Thoracic aorta (tissue), 2 donors: ENCODE results near the gene ADAM22. TPM values are rescaled to one million over a fixed set of nuclear protein-coding genes. Genes with fewer than 3 reads are reported as not detected.

Experiments
- ATAC-seq: fragments of 150-250 bp; one replicate; pipeline ENCODE4 v1.8.0; 2017; ENCODE audit warnings: low read depth; ENCODE audit not compliant: insufficient number of reproducible peaks, low FRiP score
- DNase-seq: peaks from one replicate; pipeline ENCODE4 v3.0.0-alpha.2; 2020; ENCODE audit warnings: low spot score
- H3K27ac ChIP-seq, 2 donors: fragments of 200-600 bp; sonication (generic); 1 replicate in 1 of 2; 2 replicates in 1 of 2; pipeline ENCODE4 v1.5.1; 2016; ENCODE audit warnings: mild to moderate bottlenecking in 2 of 2, moderate library complexity in 2 of 2
- H3K27me3 ChIP-seq: fragments of 200-600 bp; sonication (generic); replicated peaks from 2 replicates; pipeline ENCODE4 v1.6.0; 2016; ENCODE audit warnings: mild to moderate bottlenecking; ENCODE audit not compliant: insufficient read depth
- H3K36me3 ChIP-seq: fragments of 200-600 bp; sonication (generic); one replicate; pipeline ENCODE4 v1.5.1; 2016
- H3K4me1 ChIP-seq, 2 donors: fragments of 200-600 bp; sonication (generic); 1 replicate in 1 of 2; 2 replicates in 1 of 2; pipeline versions ENCODE4 v1.5.1 to v1.6.0; 2016; ENCODE audit warnings: low read depth in 2 of 2, mild to moderate bottlenecking in 1 of 2; ENCODE audit not compliant: control insufficient read depth in 1 of 2
- H3K4me3 ChIP-seq: fragments of 200-600 bp; sonication (generic); 2 replicates; pipeline ENCODE4 v1.5.1; 2016; ENCODE audit warnings: mild to moderate bottlenecking
- H3K9me3 ChIP-seq: fragments of 200-600 bp; sonication (generic); 2 replicates; pipeline ENCODE4 v1.5.1; 2016
- total RNA-seq, 2 donors: library from RNA; depleted of rRNA; stranded (reverse); fragments of >200 nt; gene quantifications; one replicate each; pipeline versions ENCODE4 v1.1.0 to v1.2.3, GENCODE V29; 2016
- TF ChIP-seq, protein P1 (sequence below): fragments of 200-600 bp; sonication (generic); IDR thresholded peaks from one replicate; pipeline ENCODE4 v1.5.1; 2019; ENCODE audit warnings: antibody characterized with exemption

The ADAM22 gene
- total RNA-seq, 2 donors from 2014 or later = 5.0 to 5.4 TPM

DNA sequence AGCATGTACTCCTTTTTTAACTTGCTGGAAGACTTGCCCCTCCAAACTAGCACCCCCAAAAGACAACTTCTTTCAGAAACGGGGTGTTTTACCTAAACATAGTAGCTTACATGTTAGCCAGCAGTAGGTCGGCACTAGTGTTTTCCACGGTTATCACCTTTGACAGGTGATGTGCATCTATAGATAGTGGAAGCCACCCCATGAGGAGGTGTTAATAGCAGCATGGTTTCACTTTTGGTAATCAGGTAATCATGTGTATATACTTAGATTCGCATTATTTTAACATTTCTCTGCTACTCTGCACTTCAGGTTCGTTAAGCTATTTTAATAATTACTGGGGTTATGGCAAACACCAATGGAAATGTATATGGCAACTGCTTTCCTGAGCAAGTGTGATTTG is 268.2 kb downstream of the ADAM22 start:
- DNase-seq (no peak), ATAC-seq (no peak)
- H3K4me3 ChIP-seq = no peak overlapping the region
- H3K4me1 ChIP-seq = no peaks in the 10 kb centered on the region
- peaks cover 26% of the 10 kb centered on the region for H3K36me3 ChIP-seq
- H3K27me3 ChIP-seq = no peaks in the 10 kb centered on the region
- H3K27ac ChIP-seq = no peak overlapping the region
- TF ChIP-seq, protein P1, sequence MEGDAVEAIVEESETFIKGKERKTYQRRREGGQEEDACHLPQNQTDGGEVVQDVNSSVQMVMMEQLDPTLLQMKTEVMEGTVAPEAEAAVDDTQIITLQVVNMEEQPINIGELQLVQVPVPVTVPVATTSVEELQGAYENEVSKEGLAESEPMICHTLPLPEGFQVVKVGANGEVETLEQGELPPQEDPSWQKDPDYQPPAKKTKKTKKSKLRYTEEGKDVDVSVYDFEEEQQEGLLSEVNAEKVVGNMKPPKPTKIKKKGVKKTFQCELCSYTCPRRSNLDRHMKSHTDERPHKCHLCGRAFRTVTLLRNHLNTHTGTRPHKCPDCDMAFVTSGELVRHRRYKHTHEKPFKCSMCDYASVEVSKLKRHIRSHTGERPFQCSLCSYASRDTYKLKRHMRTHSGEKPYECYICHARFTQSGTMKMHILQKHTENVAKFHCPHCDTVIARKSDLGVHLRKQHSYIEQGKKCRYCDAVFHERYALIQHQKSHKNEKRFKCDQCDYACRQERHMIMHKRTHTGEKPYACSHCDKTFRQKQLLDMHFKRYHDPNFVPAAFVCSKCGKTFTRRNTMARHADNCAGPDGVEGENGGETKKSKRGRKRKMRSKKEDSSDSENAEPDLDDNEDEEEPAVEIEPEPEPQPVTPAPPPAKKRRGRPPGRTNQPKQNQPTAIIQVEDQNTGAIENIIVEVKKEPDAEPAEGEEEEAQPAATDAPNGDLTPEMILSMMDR = no peak
- H3K9me3 ChIP-seq = no peaks in the 10 kb centered on the region

DNA sequence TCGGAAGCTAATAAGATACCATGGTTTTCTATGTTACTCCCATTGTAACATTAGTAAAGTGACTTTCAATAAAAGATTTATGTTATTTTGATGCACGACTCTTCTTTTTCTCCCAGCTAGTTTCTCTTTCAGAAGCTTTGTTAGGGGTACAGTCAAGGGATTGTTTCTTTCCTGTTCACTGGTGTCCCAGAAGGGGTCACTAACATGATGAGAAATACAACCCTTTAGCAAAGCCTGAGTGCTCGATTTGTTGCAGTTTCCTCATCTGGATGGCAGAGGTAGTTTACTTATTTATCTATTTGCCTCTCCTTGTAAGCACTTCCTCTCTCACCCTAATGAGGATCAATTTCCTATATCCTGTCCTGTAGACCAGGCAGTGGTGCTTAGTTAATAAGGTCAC is 268.7 kb downstream of the ADAM22 start:
- Histone ChIP-seq H3K4me1 (no peaks in the 10 kb centered on the region), H3K4me3 (no peak overlapping the region), H3K27me3 (no peaks in the 10 kb centered on the region), H3K36me3 (peaks cover 30% of the 10 kb centered on the region), H3K27ac (no peak overlapping the region), H3K9me3 (no peaks in the 10 kb centered on the region)
- ATAC-seq (no peak), DNase-seq (no peak)
- TF ChIP-seq, protein P1 = no peak

DNA sequence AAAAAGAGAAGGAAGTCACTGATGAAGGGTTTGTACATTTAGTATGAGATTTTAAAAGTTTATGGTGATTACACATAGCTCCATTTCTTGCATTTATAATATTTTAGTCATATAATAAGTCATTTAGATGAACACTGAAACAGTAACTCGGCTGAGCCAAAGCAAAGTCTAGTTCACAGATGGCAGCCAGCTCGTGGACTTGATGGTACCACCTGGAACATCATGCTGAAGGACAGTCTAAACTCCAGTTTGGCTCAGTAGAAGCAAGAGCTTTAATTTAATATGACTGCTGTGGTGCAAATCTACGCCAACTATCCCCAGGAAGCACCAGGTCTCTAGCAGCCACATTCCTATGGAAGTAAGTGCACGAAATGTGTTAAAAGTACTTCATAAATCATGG is 269.4 kb downstream of the ADAM22 start:
- ATAC-seq (no peak), DNase-seq (no peak)
- TF ChIP-seq, protein P1 = no peak
- Histone ChIP-seq H3K4me3 (no peak overlapping the region), H3K27ac (no peak overlapping the region), H3K27me3 (no peaks in the 10 kb centered on the region), H3K9me3 (no peaks in the 10 kb centered on the region), H3K4me1 (no peaks in the 10 kb centered on the region), H3K36me3 (peaks cover 36% of the 10 kb centered on the region)

DNA sequence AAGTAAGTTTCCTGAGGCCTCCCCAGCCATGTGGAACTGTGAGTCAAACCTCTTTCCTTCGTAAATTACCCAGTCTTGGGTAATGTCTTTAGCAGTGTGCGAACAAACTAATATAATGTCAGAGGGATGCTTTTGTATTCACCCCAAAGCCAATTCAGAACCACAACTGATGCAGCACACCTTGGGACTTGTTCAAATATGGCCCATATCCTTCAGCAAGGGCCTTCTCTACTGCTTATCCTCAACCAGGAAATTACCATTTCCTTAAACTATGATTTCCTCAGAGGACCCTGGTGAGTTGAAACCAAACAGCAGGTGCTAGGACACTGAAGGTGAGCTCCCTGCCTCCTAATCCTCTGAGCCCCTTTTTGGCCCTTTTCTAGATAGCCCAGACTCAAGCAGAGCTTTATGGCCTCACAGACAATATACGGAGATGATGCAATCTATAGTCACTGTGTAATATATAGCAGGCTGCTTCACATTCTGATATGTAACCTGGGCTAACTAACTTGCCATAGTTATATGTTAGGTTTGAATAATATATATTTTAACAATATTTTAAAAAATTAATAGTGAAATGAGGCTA is 270.6 kb downstream of the ADAM22 start:
- peaks cover 45% of the 10 kb centered on the region for H3K36me3 ChIP-seq
- DNase-seq (no peak), ATAC-seq (no peak)
- H3K27ac ChIP-seq = no peak overlapping the region
- TF ChIP-seq, protein P1 = no peak
- H3K4me1 ChIP-seq = no peaks in the 10 kb centered on the region
- no peaks in the 10 kb centered on the region for H3K27me3 ChIP-seq
- no peak overlapping the region for H3K4me3 ChIP-seq
- H3K9me3 ChIP-seq = no peaks in the 10 kb centered on the region

DNA sequence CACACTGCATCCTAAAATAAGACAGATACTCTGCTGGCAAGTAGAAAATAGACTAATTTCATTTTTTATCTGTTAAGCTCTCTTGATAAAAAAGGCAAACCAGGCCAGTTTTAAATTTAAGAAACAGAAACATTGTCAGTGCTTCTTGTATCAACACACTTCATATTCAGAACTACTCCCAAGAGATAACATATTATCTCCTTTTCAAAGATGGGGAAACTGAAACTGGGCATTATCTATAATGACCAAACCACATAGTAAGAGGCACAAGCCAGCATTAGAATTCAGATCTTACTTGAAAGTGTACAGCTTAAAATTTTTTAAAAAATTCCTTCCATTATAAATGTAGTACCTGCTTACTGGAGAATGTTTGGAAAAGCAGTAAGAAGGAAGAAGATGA is 271.1 kb downstream of the ADAM22 start:
- H3K27ac ChIP-seq = no peak overlapping the region
- no peak overlapping the region for H3K4me3 ChIP-seq
- peaks cover 45% of the 10 kb centered on the region for H3K36me3 ChIP-seq
- H3K27me3 ChIP-seq = no peaks in the 10 kb centered on the region
- DNase-seq (no peak), ATAC-seq (no peak)
- H3K9me3 ChIP-seq = no peaks in the 10 kb centered on the region
- TF ChIP-seq, protein P1 = no peak
- H3K4me1 ChIP-seq = no peaks in the 10 kb centered on the region
